MM.1S (cell line): Measurements from ENCODE around the gene RABL6.

Source experiments
- CTCF ChIP-seq: fragments of 300-600 bp; sonication (generic); IDR thresholded peaks from 2 replicates; pipeline ENCODE4 v1.5.1; 2016; ENCODE audit warnings: antibody characterized with exemption, low read length, mixed read lengths
- EZH2 ChIP-seq: fragments of 300-600 bp; sonication (generic); optimal IDR thresholded peaks from 2 replicates; pipeline ENCODE3; 2017; ENCODE audit warnings: low read depth, mild to moderate bottlenecking, antibody characterized with exemption, low read length, mixed read lengths

GRCh38 chr9:136775191-136775590 lies 32.6 kb upstream of the RABL6 start:
- no peak for TF ChIP-seq EZH2
- TF ChIP-seq CTCF = no peak
